22Rv1 (cell line): Measurements from ENCODE around the gene CCDC15.

Source experiments
- H3K27ac ChIP-seq: fragments of 450-650 bp; 2 replicates; pipeline ENCODE4 v1.5.1; 2017
- ZFX ChIP-seq: fragments of 450-650 bp; IDR thresholded peaks from 2 replicates; pipeline ENCODE4 v1.6.1; 2017; ENCODE audit warnings: antibody characterized with exemption, borderline replicate concordance
- TF ChIP-seq, protein P1 (sequence below): fragments of 450-650 bp; IDR thresholded peaks from 2 replicates; pipeline ENCODE4 v1.5.1; 2017; ENCODE audit warnings: mild to moderate bottlenecking

The CCDC15 gene

DNA sequence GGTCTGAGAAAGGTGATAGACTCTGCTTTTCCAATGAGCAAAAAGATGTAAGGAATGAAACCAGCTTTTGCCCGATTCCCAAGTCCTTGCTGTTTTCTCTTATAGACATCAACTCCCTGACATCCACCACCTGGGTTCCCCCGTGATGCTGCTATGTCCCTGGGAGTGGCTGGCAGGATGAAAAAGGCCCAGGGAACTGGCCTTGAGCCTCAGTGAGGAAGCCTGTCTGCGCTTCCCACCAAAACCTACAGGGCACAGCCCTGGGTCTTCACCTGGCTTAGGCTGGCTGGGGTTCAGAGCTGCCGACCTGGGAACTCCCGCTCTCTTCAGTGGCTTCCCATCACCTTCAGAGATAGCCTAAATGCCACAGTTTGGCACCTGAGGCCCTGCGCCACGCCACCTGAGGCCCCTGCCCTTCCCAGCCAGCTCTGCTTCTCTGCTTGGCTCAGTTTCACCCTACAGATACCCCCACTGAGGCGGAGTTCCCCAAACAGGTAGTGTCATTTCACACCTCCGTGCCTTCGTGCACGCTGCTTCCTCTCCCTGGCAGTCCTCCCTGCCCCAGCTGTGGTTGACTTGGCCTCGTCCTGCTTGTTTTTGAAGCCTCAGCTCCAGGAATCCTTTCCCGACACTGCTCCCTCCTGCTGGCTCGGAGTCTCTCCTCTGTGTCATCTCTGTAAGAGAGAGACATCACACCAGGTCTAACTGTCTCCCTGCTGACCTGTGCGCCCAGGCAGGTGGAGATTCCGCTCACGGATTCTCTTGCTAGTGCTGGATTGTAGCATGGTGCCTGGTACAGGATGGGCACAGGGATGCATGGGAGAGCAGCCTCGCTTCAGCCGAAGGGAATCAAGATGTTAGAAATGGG is 119.8 kb downstream of the CCDC15 start:
- TF ChIP-seq, protein P1, sequence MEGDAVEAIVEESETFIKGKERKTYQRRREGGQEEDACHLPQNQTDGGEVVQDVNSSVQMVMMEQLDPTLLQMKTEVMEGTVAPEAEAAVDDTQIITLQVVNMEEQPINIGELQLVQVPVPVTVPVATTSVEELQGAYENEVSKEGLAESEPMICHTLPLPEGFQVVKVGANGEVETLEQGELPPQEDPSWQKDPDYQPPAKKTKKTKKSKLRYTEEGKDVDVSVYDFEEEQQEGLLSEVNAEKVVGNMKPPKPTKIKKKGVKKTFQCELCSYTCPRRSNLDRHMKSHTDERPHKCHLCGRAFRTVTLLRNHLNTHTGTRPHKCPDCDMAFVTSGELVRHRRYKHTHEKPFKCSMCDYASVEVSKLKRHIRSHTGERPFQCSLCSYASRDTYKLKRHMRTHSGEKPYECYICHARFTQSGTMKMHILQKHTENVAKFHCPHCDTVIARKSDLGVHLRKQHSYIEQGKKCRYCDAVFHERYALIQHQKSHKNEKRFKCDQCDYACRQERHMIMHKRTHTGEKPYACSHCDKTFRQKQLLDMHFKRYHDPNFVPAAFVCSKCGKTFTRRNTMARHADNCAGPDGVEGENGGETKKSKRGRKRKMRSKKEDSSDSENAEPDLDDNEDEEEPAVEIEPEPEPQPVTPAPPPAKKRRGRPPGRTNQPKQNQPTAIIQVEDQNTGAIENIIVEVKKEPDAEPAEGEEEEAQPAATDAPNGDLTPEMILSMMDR = no peak
- no peak for TF ChIP-seq ZFX
- H3K27ac ChIP-seq = no peak overlapping the region

DNA sequence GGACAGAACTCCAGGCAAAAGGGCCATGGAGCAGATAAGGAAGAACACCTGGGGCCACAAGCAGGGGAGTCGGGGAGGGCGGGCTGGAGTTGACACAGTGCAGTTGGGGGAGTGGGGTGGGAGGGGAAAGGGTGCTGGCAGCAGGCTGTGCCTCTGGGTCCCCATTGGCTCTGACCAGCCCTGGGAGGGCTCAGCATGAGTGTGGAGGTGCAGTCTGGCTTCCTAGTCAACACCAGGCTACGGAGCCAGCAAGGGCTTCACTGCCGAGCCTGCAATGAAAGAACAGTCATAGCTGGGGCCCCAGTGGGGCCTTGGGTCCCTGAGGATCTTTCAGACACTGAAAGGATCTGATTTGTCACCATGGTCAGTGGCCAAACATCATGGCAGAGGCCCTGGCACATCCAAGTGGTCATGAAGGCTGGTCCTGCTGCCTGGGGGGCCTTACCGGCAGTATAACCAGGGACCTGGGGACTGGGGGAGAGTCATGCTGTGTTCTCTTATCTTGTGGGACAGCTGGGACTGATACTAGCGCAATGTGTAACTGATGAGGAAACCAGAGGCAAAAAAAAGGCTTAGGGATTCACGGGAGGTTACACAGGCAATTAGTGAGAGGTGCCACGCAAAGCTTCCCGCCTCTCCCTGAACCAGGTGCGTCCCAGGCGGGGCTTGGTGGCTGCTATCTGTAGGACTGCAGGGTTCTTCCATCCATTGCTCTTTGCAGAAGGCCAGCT is 120.7 kb downstream of the CCDC15 start:
- no peak overlapping the region for H3K27ac ChIP-seq
- TF ChIP-seq, protein P1 = no peak
- TF ChIP-seq ZFX = no peak

DNA sequence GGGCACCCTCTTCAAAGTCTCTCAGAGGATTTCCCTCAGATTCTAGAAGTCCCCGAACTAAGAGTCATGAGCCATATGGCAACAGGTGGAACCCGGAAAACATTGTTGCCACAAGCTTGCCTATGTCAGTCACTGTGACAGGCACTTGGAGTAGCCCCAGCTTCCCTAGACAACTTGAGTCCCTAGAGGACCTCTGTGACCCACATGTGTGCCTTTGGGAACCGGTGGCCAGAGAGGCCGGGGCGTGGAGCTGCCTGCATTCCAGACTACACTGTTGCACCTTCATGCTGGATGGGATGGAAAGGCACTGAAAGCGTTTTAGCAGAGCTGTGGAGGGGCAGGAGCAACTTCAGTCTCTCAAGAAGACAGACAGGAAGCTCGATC is 121.2 kb downstream of the CCDC15 start:
- H3K27ac ChIP-seq = no peak overlapping the region
- no peak for TF ChIP-seq ZFX
- TF ChIP-seq, protein P1 = no peak

DNA sequence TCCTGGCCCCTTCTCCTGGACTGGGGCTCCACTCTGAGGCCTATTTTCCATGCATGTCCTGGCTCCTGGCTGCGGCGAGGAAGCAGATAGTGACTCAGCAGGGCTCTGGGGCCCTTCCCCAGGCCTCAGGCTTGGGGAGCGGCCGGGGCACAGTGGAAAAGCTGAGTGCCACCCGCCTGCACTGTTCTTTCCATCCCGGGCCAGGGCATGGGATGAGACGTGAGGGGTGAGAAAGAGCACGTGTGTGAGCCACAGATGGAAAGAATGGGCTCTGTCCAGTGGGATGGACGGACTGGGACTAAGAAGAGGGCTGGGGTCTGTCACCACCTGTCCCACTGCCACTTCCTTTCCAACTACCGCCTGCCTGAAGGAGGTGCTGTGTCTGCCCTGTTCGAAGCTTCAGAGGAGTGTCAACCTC is 121.9 kb downstream of the CCDC15 start:
- TF ChIP-seq ZFX = no peak
- TF ChIP-seq, protein P1 = no peak
- no peak overlapping the region for H3K27ac ChIP-seq

DNA sequence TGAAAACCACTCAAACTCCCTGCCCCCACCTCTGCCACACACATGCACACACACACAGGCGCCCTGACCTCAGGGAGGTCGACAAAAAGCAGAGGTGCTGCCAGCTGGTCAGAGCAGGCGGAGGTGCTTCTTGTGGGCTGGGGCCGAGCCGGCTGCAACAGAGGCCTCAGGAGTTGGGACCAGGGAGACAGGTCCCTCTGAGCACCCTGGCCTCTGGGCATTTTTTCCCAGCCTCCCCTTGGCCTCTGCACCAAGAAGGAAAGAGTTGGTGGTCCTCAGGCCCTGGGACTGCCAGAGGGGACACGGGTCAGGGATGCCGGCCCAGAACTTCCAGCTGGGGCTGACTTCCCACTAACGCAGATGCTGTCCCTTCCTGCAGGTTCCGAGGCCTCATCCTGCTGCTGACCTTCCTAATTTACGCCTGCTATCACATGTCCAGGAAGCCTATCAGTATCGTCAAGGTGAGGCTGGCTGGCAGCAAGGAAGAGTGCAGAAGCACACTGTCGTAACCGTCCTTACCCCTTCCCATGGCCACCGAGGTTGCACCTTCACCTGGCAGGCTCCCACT is 122.5 kb downstream of the CCDC15 start:
- TF ChIP-seq ZFX = no peak
- TF ChIP-seq, protein P1 = no peak
- H3K27ac ChIP-seq = no peak overlapping the region

DNA sequence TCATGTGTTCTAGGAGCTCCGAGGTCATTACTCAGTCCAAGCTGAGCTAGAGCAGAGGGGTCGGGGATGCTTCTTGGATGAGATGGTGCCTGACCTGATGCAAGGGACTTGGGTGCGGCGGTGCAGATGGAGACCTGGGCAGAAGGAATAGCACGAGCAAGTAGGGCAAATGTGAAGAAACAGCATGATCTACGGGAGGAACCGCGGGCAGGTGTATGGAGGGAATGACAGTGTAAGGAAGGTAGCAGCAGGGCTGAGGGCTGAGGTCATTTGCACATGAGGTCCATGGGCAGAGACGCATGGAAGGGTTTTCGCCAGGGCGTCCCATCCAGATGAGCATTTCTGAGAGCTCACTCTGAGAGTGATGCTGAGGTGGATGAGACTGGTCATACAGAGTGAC is 124.0 kb downstream of the CCDC15 start:
- no peak overlapping the region for H3K27ac ChIP-seq
- TF ChIP-seq, protein P1 = no peak
- no peak for TF ChIP-seq ZFX
